ENCODE results near the gene SPNS2.
A peak's percentile ranks its signal among the peaks of the same experiment; 100 is the strongest.

The SPNS2 gene

DNA sequence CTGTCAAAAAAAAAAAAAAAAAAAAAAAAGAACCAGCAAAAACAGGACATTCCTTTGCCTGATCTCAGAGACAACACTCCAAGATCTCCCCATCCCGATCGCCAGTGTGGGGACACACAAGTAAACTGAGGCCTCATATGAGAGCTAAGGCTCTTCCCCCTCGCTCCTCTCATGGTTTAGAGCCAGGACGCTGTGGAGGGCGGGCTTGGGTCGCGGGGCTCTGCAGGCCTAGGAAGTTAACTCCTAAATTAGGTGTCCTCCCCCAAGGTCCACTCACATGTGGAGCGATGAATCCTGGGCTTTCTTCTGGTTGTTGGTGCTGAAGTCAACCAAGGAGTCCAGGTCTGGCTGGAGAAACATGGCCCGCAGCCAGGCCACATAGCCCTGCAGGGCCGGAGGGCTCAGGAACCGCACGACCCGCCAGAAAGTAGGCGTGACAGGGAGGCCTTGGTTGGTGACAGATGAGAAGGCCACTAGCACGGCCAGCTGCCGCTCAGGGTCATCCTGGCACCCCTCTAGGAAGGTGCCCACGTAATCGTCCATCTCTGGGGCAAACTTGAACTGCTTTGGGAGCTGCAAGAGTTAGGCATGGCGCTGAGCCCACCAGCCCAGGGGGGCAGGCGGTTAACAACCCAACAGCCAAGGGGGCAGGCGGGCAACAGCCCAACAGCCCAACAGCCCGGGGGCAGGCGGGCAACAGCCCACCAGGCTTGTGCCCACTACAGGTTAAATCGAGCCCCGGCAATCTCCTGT, 51.3 kb downstream of the SPNS2 start:
- DNase-seq (ENCODE audit: low read depth, low spot score), result no peak

DNA sequence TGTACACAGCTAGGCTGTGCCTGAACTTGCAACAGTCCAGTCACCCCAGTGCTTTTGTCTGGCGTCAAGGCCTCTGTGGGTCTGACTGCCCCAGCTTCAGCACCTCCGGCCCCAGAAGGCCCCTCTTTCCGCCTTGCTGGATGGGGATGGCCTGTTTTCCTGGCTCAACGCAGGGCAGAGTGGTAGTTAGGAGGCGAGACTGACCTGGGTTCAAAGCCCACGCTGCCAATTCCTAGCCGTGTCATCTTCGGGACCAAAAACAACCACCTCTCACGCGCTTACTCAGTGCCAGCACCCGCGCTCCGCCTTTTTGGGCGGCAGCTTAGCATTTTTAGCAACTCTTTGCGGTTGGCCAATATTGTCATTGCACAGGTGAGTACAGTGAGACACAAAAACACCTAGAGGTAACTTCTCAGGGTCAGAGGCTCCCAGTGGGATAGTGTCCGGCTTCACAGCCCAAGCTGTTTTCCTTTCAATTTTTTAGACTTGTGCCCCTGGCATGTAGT, 51.9 kb downstream of the SPNS2 start:
- no peak for DNase-seq (ENCODE audit: low read depth, low spot score)

DNA sequence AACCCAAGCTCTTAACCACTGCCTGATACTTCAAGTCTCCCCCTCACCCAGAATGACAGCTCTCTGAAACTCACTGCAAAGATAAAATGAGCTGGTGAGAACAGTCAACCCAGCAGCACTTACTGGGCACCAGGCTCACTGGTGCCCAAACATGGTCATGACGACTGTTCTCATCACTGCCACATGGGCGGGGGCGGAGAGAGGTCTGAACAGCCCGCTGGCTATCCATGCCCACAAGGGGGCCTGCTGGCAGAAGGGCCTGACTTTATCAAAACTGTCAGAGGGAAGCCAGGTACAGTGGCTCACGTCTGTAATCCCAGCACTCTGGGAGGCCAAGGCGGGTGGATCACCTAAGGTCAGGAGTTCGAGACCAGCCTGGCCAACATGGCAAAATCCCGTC, 52.5 kb downstream of the SPNS2 start:
- DNase-seq (ENCODE audit: low read depth, low spot score), result no peak

GRCh38 chr17:4551796-4552525, 53.3 kb downstream of the SPNS2 start:
- DNase-seq (ENCODE audit: low read depth, low spot score), result no peak

- DNase-seq (ENCODE audit: low read depth, low spot score), result no peak
Observed at GRCh38 chr17:4553669-4554068, 55.0 kb downstream of the SPNS2 start.

DNA sequence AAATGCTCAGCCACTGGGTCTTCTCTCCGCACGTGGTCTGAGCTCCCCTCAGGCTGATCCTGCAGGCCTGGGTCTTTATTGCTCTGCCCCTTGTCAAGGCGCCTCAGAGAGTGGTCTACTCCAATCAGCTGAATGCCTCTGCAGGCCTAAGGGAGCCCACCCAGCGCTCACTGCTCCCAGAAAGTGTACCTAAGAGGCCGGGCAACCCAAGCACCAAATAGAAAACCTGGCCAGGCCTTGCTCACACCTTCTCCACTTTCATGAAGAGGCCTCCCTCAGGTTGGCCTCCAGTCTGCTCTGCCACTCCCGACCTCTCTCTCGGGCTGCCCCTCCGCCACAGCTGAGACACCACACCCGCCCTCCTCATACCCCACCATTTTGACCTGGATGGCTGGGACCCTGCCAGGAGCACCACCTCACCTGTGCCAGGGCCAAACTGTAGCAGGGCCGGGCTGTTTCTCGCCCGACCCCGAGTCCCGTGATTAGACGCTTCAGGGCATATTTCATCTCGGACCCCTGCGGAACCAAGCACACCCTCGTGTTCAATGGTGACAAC, 55.8 kb downstream of the SPNS2 start:
- DNase-seq (ENCODE audit: low read depth, low spot score), result peak; percentile 26

DNA sequence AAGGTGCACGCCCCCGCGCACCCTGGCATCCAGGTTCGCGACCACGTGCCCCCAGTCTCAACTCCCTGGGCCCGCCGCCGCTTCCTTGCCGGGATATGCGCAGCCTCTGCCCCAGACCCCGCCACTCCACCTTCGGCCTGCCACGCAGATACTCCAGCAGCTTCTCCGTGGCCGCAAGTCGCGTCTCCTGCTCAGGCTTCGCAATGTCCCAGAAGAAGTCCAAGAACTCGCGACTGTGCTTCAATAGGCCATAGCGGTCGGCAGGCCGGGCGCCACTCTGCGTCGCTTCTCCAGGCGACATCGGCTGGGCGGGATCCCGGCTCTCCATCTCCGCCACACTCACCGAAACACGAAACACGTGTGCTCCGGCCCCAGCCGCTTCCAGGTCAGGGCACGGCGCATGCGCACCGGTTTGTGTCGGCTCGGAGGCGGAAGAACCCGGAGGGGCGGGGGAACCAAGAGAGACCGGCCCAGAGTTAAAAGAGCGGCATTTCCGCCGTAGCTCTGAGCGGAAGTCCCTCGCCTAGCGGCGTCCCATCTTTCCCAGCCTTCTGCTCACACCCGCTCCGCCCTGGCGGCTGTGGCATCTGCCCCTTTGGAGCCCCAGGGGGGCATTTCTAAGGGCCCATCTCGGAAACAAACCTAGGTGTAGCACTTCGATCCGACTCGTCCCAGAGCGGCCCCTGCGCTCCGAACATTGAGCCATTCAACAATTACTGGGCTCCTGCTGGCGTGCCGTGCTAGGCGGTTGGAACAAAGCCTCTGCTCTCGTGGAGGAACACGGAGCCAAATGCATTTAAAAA, 56.5 kb downstream of the SPNS2 start, which contains the start of gene MYBBP1A:
MYBBP1A (minus strand) TSS at position 388 of the 803 bp plus-strand sequence; CDS start at position 328, 60 bp downstream.
- peak; percentile 96 for DNase-seq (ENCODE audit: low read depth, low spot score)

DNA sequence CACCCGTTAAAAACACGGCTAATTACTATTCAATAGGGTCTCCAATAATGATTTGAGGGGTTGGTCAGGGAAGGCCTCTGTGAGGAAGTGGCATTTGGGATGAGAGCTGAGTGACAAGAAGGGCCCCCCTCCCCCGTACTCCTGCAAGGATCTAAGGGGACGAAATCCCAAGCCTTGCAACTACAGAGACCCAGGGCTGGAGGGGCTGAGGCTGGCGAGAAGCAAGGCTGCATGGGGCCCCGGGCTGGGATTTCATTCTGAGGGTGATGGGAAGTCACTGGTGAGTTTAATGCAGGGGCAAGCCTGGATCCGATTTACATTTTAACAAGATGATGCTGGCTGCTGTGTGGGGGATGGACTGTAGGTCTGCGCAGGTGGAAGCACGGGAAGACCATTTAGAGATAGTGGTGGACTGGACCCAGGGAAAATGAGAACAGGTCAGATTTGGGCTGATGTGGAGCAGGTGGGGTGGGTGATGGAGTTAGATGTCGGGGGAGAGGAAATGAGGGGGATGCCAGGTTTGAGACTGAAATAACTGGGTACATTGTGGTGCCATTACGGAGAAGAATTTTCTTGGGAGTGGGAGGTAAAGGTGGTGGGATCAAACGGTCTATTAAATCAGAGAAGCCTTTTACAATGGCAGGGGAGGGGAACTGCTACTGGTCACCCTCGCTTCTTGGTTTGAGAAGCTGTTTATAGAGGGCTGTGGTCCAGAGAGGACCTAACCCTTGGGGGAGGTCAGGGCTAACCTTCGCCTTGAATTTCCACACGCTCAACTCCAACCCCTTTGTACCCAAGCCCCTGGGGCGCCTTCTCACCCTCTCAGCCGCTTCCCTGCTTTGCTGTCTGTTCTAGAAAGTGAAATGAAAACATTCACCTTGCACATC, 57.4 kb downstream of the SPNS2 start:
- no peak for DNase-seq (ENCODE audit: low read depth, low spot score)

GRCh38 chr17:4556996-4557395, 58.3 kb downstream of the SPNS2 start:
- DNase-seq (ENCODE audit: low read depth, low spot score), result no peak

GRCh38 chr17:4557626-4558346, 59.1 kb downstream of the SPNS2 start:
- DNase-seq (ENCODE audit: low read depth, low spot score), result no peak

DNA sequence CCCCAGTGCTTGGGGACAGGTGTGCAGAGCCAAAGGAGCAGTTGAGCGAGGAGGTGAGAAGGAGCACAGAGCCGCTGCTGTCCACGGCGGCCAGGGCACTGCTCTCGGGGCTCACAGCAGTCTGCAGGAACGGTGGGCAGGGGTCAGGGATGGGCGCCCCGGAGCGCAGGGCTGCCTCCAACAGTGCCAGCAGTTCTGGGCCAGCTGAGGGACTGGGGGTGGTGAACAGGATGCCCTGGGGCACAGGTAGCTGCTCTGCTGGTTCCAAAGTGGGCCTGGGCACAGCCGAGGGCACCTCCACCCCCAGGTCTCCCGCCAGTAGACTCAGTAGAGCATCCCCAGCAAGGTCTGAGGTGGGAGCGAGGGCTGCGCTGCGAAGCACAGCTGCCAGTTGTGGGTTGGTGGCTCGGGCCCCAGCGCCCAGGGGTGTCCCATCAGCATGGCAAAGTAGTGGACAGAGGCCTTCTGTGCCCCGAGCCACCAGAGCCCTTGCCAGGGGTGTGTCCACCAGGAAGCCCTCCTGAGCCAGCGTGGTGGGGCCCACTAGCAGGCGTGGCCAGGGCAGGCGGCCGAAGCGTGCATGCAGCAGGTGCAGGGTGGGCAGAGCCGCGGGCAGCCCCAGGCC, 59.8 kb downstream of the SPNS2 start:
- DNase-seq (ENCODE audit: low read depth, low spot score), result no peak

- DNase-seq (ENCODE audit: low read depth, low spot score), result no peak
Observed at GRCh38 chr17:4559139-4559791, 60.6 kb downstream of the SPNS2 start.

- no peak for DNase-seq (ENCODE audit: low read depth, low spot score)
Observed at GRCh38 chr17:4559966-4560365, 61.3 kb downstream of the SPNS2 start.

GRCh38 chr17:4560421-4560820, 61.7 kb downstream of the SPNS2 start, which contains the start of gene GGT6:
Gene GGT6, minus strand, starts transcription at chr17:4560577. Its CDS starts 56 bp downstream, at chr17:4560521.
- DNase-seq (ENCODE audit: low read depth, low spot score), result no peak

GRCh38 chr17:4560837-4561256, 62.2 kb downstream of the SPNS2 start:
- DNase-seq (ENCODE audit: low read depth, low spot score), result peak; percentile 49

DNA sequence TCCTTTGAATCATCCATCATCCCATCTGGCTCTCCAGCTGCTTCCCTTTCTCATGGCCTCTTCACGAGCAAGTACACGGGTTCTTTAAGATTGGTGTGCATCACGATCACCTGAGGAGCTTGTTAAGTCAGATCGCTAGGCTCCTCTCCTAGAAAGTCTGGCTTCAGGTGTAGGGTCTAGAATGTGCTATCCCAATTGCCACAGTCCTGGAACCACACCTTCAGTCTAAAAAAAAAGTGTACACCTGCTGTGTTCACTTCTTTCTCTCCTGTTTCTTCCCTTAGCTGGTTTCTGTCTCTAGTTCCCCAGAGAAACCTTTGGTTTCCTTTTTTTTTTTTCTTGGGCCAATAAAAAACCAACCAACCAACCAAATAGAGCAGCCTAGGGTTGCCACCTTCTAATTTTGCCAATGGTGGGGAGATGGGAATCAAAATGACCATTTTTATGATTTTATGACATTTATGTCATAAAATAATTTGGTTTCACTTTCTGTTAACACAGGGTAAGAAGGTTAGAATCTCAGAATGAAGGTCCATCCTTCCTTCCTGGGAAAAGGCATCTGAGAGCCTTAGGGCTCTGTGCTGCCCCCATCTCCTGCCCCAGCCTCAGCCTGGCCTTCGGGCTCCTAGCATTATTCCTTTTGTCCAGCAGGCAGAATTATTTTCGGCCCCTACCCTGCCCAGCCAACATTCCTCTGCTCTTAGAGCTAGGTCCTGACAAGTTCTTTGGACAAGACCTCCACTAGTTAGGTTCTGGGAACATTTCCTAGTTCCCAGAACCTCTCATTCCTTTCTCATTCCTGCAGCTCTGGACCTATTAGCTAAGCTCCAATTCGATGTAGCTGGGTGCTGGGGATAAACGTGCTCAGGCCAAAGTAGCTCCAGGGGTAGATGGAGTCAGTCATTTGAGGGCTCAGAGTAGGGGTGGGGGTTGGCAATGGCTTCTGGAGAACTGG, 63.6 kb downstream of the SPNS2 start:
- no peak for DNase-seq (ENCODE audit: low read depth, low spot score)

Measured in ELF-1 (cell line).